ENCODE results near the gene MAGEA2B.
"Not testable (repeated sequence)": the region's sequence is repeated elsewhere in the genome, so short reads cannot be mapped to it uniquely, and the experiment has no call there.

The MAGEA2B gene, protein sequence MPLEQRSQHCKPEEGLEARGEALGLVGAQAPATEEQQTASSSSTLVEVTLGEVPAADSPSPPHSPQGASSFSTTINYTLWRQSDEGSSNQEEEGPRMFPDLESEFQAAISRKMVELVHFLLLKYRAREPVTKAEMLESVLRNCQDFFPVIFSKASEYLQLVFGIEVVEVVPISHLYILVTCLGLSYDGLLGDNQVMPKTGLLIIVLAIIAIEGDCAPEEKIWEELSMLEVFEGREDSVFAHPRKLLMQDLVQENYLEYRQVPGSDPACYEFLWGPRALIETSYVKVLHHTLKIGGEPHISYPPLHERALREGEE

GRCh38 chrX:152713815-152714787, at the start of gene MAGEA2B:
MAGEA2B (plus strand) TSS chrX:152714628; CDS start chrX:152717107, 2,479 bp downstream.
- DNase-seq (ENCODE audit: low read depth in 3 of 3), result not testable (repeated sequence)

DNA sequence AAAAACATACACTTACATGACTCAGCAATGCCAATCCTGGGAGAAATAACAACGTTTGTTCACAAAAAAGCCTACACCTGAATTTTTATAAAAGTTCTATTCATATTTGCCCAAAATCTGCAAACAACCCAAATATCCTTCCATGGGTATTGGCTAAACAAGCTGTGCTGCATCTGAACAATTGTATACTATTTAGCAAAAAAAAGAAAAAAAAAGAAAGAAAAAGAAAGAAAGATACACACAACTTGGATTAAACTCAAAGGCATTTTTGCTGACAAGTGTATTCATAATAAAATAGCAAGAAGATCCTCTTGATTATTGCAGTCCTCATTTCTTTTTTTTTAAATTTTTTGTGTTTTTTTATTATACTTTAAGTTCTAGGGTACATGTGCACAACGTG, 40.3 kb upstream of the MAGEA2B start:
- DNase-seq (ENCODE audit: low read depth in 3 of 3), result no peak

DNA sequence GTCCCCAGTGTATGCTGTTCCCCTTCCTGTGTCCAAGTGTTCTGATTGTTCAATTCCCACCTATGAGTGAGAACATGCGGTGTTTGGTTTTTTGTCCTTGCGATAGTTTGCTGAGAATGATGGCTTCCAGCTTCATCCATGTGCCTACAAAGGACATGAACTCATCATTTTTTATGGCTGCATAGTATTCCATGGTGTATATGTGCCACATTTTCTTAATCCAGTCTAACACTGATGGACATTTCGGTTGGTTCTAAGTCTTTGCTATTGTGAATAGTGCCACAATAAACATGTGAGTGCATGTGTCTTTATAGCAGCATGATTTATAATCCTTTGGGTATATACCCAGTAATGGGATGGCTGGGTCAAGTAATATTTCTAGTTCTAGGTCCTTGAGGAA, 39.8 kb upstream of the MAGEA2B start:
- not testable (repeated sequence) for DNase-seq (ENCODE audit: low read depth in 3 of 3)

DNA sequence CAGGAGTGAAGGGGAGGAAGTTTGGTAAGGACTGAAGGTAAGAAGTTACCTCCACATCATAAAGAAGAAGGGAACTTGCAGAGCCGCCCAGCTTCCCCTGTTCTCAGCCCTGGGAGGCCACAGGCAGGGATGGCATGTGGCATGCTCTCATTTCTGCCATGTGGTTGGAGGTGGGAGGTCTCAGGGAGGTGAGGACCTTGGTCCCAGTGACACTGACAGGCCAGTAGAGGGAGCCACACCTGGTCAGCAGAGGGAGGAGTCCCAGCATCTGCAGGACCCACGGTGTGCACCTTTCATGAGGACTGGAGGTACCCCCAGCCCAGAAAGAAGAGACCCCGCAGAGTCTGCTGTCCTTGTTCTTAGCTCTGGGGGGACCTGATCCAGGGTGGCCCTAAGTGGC, 33.4 kb upstream of the MAGEA2B start:
- DNase-seq (ENCODE audit: low read depth in 3 of 3), result not testable (repeated sequence)

GRCh38 chrX:152697952-152698931, 16.2 kb upstream of the MAGEA2B start, which contains the start of gene MAGEA3:
MAGEA3 (plus strand) TSS chrX:152698794; CDS start chrX:152700833, 2,039 bp downstream.
- DNase-seq (ENCODE audit: low read depth in 3 of 3), result not testable (repeated sequence)

- not testable (repeated sequence) for DNase-seq (ENCODE audit: low read depth in 3 of 3)
These were observed 14.0 kb upstream of the MAGEA2B start for GRCh38 chrX:152700390-152700789.

DNA sequence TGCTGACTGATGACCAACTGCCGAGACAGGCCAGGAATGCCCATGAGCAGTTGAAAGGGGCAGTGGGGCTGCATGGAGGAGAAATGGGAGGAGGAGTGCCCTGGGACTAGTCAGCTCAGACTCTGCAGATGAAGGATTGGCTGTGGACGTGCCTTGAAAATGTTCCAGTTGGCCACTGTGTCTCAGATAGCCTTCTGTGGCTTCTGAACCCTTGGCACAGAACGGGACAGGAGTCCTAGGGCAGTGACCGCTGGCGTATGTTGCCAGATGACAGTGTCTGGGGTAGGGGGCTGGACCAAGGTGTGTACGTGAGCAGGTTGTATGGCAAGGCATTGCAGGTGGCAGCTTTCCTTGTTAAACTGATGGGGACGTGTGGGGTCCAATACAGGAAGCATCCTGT, 7.9 kb upstream of the MAGEA2B start:
- DNase-seq (ENCODE audit: low read depth in 3 of 3), result not testable (repeated sequence)

DNA sequence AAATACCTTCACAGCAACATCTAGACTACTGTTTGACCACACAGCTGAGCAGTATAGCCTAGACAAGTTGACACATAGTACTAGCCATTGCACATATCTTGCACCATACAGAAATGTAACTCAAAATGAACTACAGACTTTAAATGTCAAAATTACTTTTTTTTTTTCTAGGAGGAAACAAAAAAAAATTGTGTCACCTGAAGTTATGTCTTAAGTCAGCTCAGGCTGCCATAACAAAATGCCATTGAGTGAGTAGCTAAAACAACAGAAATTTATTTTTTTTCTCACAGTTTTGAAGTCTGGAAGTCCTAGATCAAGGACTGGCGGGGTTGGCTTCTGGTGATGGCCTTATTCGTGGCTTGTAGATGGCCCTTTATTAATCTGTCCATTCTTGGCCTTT, 5.3 kb upstream of the MAGEA2B start, which contains the start of gene CSAG2:
Gene CSAG2 (minus strand): TSS at position 101 of the 400 bp plus-strand sequence. CDS start 161 bp downstream, outside the sequence.
- not testable (repeated sequence) for DNase-seq (ENCODE audit: low read depth in 3 of 3)

DNA sequence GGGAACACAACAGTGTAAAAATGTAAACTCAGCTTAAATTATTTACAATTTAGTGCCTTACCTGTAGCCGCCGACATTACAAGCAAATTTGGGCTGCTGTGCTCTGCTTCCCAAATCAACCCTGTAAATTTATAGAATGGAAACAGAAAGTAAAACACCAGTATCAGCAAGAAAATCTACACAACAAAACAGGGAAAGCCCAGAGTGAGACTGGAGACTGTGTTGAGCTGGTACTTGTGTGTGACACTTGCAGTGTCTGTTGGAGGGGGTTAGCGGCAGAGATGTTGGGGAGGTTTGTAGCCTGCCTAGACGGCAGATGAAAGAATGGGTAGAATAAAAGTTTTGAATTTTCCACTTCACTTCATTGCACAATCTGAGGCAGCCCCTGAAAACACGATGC, 1.2 kb upstream of the MAGEA2B start:
- DNase-seq (ENCODE audit: low read depth in 3 of 3), result not testable (repeated sequence)

GRCh38 chrX:152725409-152725808, 11.0 kb downstream of the MAGEA2B start:
- DNase-seq (ENCODE audit: low read depth in 3 of 3), result no peak

DNA sequence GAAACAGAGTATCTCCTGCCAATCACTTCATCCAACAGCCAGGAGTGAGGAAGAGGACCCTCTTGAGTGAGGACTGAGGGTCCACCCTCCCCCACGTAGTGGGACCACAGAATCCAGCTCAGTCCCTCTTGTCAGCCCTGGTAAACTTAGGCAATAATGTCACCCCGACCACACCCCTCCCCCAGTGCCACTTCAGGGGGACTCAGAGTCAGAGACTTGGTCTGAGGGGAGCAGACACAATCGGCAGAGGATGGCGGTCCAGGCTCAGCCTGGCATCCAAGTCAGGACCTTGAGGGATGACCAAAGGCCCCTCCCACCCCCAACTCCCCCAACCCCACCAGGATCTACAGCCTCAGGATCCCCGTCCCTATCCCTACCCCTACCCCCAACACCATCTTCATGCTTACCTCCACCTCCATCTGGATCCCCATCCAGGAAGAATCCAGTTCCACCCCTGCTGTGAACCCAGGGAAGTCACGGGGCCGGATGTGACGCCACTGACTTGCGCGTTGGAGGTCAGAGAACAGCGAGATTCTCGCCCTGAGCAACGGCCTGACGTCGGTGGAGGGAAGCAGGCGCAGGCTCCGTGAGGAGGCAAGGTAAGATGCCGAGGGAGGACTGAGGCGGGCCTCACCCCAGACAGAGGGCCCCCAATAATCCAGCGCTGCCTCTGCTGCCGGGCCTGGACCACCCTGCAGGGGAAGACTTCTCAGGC, 19.0 kb downstream of the MAGEA2B start, which contains the start of the genes CSAG1 and MAGEA12:
Gene CSAG1 (minus strand): TSS at position 461 of the 715 bp plus-strand sequence. CDS start 1,261 bp downstream, outside the sequence.
Gene MAGEA12 (plus strand): TSS at position 497 of the 715 bp plus-strand sequence. CDS start 2,405 bp downstream, outside the sequence.
- no peak for DNase-seq (ENCODE audit: low read depth in 3 of 3)

DNA sequence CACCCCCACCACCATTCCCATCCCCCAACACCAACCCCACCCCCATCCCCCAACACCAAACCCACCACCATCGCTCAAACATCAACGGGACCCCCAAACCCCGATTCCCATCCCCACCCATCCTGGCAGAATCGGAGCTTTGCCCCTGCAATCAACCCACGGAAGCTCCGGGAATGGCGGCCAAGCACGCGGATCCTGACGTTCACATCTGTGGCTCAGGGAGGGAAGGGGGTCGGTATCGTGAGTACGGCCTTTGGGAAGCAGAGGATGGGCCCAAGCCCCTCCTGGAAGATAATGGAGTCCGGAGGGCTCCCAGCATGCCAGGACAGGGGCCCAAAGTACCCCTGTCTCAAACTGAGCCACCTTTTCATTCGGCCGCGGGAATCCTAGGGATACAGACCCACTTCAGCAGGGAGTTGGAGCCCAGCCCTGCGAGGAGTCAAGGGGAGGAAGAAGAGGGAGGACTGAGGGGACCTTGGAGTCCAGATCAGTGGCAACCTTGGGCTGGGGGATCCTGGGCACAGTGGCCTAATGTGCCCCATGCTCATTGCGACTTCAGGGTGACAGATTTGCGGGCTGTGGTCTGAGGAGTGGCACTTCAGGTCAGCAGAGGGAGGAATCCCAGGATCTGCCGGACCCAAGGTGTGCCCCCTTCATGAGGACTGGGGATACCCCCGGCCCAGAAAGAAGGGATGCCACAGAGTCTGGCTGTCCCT, 19.9 kb downstream of the MAGEA2B start:
- not testable (repeated sequence) for DNase-seq (ENCODE audit: low read depth in 3 of 3)

GRCh38 chrX:152735101-152735500, 20.7 kb downstream of the MAGEA2B start:
- DNase-seq (ENCODE audit: low read depth in 3 of 3), result no peak

DNA sequence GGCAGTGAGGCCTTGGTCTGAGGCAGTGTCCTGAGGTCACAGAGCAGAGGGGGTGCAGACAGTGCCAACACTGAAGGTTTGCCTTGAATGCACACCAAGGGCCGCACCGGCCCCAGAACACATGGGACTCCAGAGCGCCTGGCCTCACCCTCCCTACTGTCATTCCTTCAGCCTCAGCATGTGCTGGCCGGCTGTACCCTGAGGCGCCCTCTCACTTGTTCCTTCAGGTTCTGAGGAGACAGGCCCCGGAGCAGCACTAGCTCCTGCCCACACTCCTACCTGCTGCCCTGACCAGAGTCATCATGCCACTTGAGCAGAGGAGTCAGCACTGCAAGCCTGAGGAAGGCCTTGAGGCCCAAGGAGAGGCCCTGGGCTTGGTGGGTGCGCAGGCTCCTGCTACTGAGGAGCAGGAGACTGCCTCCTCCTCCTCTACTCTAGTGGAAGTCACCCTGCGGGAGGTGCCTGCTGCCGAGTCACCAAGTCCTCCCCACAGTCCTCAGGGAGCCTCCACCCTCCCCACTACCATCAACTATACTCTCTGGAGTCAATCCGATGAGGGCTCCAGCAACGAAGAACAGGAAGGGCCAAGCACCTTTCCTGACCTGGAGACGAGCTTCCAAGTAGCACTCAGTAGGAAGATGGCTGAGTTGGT, 21.6 kb downstream of the MAGEA2B start:
- DNase-seq (ENCODE audit: low read depth in 3 of 3), result no peak

DNA sequence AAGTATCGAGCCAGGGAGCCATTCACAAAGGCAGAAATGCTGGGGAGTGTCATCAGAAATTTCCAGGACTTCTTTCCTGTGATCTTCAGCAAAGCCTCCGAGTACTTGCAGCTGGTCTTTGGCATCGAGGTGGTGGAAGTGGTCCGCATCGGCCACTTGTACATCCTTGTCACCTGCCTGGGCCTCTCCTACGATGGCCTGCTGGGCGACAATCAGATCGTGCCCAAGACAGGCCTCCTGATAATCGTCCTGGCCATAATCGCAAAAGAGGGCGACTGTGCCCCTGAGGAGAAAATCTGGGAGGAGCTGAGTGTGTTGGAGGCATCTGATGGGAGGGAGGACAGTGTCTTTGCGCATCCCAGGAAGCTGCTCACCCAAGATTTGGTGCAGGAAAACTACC, 22.1 kb downstream of the MAGEA2B start:
- DNase-seq (ENCODE audit: low read depth in 3 of 3), result not testable (repeated sequence)

GRCh38 chrX:152738560-152738959, 24.1 kb downstream of the MAGEA2B start:
- no peak for DNase-seq (ENCODE audit: low read depth in 3 of 3)

GRCh38 chrX:152753686-152754650, 39.5 kb downstream of the MAGEA2B start, which contains the start of gene MAGEA2:
MAGEA2 (minus strand) TSS chrX:152753842; CDS start chrX:152751363, 2,479 bp downstream.
- DNase-seq (ENCODE audit: low read depth in 3 of 3), result not testable (repeated sequence)
